PC-3 (cell line): Measurements from ENCODE around the gene GPR75.

Source experiments
- CTCF ChIP-seq: fragments of 300-600 bp; sonication (generic); conservative IDR thresholded peaks from 2 replicates; pipeline ENCODE4 v1.5.1; 2017; ENCODE audit warnings: antibody characterized with exemption, low read depth, mild to moderate bottlenecking, low read length
- EZH2 ChIP-seq: fragments of 300-600 bp; sonication (generic); IDR thresholded peaks from one replicate; pipeline ENCODE4 v1.6.1; 2017; ENCODE audit warnings: antibody characterized with exemption, mild to moderate bottlenecking, low read length; ENCODE audit not compliant: unreplicated experiment
- EZH2phosphoT487 ChIP-seq: fragments of 300-600 bp; sonication (generic); IDR thresholded peaks from 2 replicates; pipeline ENCODE4 v1.6.1; 2018; ENCODE audit warnings: mild to moderate bottlenecking, antibody characterized with exemption, low read length, borderline replicate concordance

DNA sequence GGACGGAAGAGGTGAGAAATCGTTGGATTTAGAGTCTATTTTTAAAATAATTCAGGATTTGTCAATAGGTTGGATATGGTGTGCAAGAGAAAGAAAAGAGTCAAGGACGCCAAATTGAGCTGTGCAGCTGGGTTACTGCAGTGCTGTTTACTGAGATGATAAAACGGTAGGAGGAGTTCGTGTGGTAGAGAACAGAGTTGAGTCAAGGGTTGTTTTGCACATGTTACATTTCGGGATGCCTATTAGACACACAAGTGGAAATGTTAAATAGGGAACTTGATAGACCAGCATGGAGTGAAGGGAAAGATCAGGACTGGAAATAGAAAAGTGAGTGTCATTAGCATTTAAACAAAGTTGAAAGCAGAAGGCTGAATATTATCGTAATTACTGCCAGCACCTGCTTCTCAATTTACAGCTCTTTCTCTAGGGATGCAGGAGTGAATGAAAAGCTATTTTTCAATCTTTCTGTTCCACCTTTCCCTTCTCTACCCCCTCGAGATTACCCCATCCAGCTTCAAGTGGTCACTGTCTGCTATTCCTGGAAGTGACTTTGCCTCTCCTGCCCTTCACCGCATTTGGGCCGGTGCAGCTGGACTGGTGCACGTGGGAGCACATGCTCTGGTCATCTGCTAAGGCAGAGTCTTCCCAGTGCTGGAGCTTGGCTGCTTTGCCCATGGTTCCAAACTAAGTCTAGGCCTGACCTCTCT, 30.3 kb downstream of the GPR75 start:
- TF ChIP-seq CTCF: no peak
- no peak for TF ChIP-seq EZH2
- TF ChIP-seq EZH2phosphoT487: no peak
